ENCODE data around the gene FAT1.

- TF ChIP-seq CTCF (IDR thresholded peaks at IDR 0.05) (no peak), POLR2A (IDR thresholded peaks at IDR 0.05) (no peak)
These were observed 29.8 kb downstream of the FAT1 start for GRCh38 chr4:186693894-186694293.

Measured in esophagus squamous epithelium (tissue), 4 donors.